ENCODE data around the gene HBEGF.

GRCh38 chr5:140303966-140304365, 42.4 kb downstream of the HBEGF start:
- no peak for TF ChIP-seq CTCF (IDR thresholded peaks at IDR 0.05; ENCODE audit: poor library complexity)
- TF ChIP-seq EZH2phosphoT487 (IDR thresholded peaks at IDR 0.05; ENCODE audit: low read depth, severe bottlenecking, unreplicated experiment), result no peak
- TF ChIP-seq EZH2 (IDR thresholded peaks at IDR 0.05; ENCODE audit: borderline replicate concordance), result no peak
